Amniotic stem cell (primary cell): ENCODE data around the gene ZNF575.

Source experiments
- DNase-seq: peaks from one replicate; lab custom pipeline; 2025; lab: John Stamatoyannopoulos, UW

Gene ZNF575, protein sequence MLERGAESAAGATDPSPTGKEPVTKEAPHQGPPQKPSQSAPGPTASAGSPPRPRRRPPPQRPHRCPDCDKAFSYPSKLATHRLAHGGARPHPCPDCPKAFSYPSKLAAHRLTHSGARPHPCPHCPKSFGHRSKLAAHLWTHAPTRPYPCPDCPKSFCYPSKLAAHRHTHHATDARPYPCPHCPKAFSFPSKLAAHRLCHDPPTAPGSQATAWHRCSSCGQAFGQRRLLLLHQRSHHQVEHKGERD

DNA sequence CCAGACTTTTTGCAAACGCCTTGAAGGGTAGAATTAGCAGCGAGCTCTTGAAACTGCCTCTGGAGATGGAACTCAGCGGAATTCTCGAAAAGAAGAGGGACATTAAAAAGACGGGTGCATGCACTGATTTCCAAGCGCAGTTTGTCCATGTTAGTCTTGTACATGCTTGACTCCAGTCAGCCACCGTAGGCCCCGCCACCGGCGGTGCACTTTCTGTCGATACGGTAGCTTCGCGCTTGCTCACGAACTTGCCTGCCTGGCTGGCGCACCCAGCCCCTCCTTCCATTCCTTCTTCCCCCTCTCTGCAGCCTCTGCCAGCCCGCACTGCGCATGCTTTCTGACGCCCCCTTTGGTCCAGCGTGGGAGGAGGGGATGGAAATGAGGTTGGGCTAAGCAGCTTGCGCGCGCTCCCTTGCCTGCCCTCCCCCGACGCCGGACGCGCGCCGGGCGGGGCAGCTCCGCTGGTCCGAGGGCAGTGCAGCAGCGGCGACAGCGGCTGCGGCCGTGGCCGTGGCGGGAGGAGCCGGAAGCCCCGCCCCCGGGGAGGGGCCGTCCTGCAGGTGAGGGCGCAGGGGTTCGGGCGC is at the start of gene ZNF575:
TSS of gene ZNF575 (plus strand) at position 227 of the 584 bp plus-strand sequence. CDS start 1,235 bp downstream, outside the sequence.
- DNase-seq = peak; percentile 86

DNA sequence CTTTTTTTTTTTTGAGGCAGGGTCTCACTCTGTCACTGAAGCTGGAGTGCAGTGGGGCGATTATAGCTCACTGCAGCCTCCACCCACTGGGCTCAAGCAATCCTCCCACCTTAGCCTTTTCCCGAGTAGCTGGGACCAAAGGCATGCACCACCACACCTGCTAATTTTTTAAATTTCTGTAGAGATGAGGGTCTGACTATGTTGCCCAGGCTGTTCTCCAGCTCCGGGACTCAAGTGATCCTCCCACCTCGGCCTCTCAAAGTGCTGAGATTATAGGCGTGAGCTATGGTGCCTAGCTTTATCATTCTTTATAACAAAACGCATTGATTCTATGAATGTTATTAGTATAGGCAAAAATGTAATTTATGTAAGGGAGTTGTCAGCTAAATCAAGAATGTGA is 49.7 kb upstream of the ZNF575 start:
- no peak for DNase-seq

DNA sequence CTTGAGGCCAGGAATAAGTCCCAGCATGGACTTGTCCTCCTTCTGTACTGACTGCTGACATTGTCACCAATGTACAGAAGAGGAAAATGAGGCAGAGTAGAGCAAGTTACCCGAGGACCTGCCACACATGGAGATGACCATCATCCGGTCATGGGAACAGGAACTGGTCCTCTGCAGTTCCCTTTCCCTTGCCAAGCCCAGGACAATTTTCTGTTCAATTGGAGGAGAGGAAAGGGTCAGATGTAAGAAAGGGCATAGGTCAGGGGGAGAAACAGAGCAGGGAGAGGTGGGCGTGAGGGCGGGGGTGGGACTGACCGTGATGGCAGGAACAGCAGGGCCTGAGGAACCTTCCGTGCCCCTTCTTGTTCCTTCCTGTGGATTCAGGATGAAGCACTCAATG is 47.0 kb upstream of the ZNF575 start:
- no peak for DNase-seq

DNA sequence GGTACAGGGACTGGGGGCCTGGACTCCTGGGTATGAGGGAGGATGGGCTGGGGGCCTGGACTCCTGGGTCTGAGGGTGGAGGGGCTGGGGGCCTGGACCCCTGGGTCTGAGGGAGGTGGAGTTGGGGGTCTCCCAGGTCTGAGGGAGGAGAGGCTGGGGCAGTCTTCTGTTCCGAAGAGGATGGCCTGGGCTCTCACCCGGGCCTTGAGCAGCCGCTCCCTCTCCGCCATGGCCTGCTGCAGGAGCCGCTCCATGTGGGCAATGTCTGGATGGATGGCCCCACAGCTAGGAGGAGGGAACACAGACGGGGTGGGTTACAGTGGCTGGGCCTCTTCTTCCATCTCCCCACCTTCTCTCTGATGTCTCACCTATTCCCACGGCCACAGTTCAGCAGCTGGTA is 46.6 kb upstream of the ZNF575 start:
- DNase-seq = no peak

DNA sequence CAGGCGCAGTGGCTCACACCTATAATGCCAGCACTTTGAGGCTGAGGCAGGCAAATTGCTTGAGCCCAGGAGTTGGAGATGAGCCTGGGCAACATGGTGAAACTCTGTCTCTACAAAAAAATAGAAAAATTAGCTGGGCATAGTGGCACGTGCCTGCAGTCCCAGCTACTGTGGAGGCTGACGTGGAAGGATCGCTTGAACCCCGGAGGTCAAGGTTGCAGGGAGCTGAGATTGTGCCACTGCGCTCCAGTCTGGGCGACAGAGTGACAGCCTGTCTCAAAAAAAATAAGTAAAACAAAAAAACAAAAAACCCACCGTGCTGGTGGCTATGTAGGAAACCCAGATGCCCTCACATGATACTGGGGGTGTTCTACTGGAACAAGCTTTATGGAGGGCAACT is 44.8 kb upstream of the ZNF575 start:
- no peak for DNase-seq

DNA sequence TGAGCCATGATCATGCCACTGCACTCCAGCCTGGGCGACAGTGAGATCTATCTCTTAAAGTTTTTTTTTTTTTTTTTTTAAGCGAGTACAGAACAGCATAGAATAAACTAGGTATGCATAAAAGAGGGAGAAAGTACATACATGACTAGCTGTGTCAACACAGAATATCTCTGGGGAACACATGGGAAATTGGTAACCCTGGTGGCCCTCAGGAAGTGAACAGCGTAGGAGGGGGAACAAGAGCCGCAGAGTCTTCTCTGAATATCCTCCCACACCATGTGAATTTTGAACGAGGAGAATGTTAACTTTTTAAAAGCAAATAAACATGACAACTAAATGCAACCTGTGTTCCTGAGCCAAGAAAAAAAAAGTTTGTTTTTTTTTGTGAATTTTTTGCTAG is 43.7 kb upstream of the ZNF575 start:
- DNase-seq = no peak

DNA sequence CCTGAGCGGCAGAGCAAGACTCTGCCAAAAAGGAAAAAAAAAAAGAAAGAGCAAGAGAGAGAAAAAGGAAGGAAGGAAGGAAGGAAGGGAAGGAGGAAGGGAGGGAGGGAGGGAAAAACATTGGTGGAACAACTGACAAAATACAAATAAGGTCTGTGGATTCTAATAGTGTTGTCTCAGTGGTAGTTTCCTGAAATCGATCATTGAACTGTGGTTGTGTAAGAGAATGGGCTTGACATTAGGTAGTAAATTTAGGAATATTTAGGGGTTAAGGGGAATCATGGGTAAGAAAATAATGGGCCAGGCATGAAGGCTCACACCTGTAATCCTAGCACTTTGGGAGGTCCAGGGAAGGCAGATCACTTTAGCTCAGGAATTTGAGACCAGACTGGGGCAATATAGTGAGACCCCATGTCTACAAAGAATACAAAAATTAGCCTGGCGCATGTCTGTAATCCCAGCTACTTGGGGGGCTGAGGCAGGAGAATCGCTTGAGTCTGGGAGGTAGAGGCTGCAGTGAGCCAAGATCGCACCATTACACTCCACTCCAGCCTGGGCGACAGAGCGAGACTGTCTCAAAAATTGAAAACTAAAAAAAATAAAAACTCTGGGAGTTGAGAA is 42.9 kb upstream of the ZNF575 start:
- DNase-seq = no peak

DNA sequence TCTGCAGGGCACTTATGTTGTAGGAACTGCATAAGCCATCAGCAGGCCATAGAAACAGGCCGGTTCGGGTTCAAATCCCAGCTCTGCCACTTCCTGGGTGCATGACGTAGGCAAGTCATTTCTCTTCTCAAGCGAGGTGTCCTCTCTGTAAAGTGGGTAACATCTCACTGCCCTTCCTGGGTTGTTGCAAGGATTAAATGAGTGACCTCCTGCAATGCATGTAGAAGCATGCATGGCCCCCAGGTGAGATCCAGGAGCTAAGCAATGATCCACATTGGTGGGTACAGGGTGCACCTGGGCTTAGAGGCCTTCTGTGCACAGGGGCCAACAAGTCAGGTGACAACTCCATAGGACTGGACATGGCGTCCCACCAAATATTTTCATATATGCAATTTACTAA is 42.2 kb upstream of the ZNF575 start:
- no peak for DNase-seq

DNA sequence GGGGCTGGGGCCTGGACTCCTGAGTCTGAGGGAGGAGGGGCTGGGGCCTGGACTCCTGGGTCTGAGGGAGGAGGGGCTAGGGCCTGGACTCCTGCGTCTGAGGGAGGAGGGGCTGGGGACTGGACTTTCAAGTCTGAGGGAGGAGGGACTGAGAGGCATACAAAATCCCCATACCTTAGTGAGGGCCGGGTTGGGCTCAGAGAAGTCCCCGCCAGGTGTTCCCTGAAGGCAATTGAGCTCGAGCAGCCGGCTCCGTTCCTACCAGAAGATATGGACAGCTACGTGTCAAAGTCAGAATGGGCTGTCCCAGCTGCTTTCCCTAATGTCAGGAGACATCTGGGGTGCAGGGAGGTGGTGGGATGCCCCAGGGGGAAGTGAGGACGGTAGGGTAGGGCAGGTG is 37.9 kb upstream of the ZNF575 start:
- no peak for DNase-seq

DNA sequence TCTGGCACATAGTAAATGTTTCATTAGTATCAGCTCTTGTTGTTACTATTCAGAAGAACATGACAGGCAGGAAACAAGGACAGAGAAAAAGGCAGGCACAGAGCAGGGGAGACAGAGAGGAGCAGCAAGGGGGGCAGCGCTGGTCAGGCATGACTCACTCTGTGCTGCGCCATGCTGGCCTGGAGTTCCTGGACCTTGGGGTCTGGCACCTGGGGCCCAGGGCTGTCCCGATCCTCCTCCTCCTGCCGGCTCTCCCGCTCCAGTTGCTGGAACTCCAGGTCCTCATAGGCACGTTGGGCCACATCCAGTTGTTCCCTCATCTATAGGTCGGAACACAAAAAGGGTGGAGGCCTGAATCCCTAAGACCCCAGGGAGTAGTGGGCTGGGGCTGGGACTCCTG is 36.0 kb upstream of the ZNF575 start:
- DNase-seq = no peak

DNA sequence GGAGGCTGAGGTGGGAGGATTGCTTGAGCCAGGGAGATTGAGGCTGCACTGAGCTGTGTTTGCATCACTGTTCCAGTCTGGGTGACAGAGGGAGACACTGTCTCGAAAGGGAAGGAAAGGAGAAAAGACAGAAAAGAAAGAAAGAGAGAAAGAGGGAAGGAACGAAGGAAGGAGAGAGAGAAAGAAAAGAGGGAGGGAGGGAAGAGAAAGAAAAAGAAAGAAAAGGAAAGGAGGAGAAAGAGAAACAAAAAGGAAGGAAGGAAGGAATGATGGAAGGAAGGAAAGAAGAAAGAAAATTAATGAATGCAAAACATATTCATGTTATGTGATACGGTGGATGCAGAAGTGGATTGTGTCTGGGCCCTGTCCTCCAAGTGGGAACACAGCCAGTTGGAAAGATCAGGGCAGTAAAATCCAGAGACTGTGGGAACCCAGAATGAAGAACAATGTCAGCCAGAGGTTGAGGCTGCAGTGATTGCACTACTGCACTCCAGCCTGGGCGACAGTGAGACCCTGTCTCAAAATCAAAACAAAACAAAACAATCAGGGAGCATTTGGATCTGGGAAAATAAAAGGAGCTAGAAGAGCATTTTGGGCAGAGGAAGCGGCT is 34.6 kb upstream of the ZNF575 start:
- no peak for DNase-seq

DNA sequence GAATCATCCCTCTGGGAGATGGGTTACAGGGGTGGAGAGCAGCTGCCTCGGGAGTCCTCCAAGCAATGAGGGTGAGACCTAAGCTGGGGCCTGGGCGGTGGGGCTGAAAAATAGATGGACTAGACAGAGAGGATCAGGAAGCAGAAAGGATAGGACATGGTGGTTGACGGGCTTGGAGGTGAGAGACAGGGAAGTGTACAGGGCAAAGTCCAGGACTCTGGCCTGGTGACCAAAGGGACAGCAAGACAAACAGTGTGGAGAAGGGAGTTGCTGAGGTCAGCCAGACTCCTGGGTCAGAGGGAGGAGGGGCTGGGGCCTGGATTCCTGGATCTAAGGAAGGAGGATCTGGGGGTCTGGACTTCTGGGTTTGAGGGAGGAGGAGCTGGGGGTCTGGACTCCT is 33.9 kb upstream of the ZNF575 start:
- DNase-seq = no peak

DNA sequence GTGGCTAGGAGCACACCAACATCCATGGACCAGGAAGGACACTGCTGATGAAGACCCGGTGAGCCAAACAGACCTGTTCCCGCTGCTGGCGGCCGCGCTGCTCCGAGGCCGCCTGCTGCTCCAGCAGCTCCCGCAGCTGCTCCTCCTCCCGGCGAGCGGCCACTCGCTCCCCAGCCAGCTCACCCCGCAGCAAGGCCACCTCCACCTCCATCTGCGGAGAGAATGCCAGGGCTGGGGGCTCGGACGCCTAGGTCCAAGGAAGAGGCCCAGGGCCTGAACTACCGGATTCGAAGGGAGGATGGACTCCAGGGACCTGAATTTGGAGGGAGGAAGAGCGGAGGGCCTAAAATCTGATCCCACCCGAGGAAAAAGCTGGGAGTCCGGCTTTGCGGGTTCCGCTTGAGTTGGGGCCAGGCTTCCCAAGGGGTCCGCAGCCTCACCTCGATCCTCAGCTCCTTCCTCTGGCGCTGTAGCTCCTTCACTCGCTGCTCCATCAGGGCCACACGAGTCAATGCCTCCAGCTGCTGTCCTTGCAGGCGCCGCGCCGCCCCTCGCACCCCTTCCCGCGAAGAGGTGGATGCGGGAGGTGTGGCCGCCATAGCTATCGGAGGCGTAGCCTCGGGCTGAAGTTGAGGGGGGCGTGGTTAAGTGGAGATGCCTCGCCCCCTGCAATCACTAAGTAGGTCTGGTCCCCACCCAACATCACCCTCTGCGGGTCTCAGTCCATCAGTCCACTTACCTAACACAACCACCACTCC is 31.1 kb upstream of the ZNF575 start:
- DNase-seq = no peak

DNA sequence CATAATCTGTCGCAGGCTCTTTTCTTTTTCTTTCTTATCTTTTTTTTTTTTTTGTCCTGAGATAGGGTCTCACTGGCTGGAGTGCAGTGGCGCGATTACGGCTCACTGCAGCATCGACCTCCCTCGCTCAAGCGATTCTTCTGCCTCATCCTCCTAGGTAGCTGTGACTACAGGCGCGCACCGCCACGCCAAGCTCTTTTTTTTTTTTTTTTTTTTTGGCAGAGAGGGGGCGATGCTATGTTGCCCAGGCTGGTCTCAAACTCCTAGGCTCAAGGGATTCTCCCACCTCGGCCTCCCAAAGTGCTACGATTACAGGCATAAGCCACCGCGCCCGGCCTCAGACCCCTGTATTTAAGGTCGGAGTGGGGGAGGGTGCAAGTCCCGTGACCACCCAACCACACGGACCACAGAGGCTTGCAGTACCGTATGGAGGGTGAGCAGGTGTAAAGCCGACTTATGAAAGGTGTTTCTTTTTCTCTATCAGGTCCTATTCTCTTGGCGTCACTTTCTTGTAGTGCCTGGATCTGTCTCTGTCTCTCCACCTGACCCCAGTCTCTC is 30.5 kb upstream of the ZNF575 start:
- no peak for DNase-seq

DNA sequence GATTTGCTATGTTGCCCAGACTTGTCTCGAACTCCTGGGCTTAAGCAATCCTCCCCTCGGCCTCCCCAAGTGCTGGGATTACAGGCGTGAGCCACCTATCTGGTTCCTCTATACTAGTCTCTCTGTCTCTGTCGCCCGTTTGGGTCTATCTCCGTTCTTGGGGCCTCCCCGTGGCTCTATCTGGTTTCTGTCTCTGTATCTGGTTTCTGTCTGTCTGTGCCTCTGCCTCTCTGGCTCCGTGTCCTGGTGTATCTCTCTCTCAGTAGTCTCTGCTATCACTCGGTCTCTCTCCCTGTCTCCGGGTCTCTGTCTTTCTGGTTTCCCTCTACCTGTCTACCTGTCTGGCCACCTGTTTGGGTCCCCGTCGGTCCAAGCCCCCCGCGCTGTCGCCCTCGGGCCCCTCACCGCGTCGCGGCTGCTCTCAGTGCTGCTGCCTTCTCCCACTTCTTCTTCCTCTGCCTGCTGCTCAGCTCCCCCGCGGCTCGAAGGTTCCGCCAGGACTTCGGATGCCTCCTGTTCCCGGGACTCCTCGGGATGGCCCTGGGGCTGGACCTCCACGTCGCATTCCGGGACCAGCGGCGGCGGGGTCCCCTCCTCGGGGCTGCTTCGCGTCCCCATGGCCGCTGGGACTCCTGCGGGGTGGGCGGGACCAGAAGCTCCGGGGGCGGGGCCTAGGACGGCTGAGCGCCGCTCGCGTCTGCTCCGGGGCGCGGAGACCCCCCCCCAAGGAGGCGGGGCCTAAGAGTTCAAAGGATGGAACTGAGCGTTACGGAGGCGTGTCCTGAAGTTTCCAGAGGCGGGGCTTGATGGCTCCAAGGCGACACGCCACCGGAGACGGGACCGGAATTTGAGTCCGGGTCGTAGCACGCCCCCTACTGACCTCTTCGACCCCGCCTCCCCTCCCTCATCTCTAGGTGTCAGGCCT is 29.2 kb upstream of the ZNF575 start:
- peak; percentile 92 for DNase-seq

DNA sequence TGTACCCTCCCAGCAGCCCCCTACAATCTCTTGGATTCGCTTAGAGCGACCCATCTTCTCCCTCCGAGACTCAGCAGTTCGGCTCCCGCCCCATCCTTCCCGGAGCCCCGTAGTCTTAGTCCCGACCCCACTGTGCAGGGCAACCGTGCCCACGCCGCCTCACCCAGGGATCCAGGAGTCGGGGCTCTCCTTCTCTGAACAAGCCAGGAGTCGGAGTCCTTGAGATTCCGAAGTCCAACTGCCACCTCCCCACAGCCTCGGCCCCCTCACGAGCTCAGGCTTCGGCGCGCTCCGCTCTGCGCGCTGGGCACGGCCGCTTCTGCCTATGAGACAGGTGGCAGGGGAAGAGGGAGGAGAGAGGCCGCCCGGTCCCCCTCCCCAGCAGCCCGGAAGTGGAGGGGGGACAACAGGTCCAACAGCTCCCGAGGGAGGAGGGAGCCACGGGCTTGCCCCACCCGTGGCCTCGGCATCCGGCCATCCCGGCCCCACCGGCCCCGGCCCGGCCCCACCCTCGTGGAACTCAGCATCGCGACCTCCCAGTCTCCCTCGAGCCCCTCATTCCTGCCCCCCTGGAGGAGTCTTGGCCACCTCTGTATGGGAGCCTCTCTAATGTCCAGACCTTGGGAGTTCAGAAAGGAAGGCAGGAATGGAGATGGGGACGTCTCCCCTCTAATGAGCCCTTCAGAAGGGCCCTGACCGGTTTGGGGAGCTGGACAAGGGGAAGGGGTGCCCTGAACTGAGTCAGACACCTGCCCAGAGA is 28.4 kb upstream of the ZNF575 start, which contains the start of gene PHLDB3:
TSS of gene PHLDB3 (minus strand) at position 321 of the 760 bp plus-strand sequence. CDS start 628 bp downstream, outside the sequence.
- DNase-seq = no peak

DNA sequence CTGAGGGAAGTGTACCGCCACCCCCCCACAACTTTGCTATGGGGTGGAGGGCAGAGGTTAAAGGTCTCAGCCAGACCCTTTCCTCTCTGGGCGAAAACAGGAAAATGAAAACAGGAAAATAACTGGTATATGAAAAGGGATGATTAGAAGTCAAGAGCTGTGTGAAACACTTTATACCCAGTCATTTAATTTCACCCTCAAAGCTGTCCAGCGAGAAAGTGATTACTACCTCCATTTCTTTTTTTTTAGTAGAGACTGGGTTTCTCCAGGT is 27.9 kb upstream of the ZNF575 start:
- DNase-seq = no peak

DNA sequence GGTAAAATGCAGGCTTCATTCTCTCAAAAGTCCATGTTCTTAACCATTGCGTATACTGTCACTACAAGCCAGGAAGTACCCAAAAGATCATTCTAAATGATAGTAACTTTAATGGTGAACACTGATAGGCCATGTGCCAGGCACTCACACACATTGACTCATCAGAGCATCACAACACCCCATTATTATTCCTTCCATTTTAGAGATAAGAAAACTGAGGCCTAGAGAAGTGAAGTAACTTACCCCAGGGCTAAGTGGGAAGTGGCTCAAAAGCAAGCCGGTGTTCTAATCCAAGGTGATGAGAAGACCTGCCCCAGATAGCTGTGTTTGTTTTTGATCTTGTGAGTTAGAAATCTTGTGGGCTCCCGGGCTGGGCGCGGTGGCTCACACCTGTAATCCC is 27.0 kb upstream of the ZNF575 start:
- no peak for DNase-seq

DNA sequence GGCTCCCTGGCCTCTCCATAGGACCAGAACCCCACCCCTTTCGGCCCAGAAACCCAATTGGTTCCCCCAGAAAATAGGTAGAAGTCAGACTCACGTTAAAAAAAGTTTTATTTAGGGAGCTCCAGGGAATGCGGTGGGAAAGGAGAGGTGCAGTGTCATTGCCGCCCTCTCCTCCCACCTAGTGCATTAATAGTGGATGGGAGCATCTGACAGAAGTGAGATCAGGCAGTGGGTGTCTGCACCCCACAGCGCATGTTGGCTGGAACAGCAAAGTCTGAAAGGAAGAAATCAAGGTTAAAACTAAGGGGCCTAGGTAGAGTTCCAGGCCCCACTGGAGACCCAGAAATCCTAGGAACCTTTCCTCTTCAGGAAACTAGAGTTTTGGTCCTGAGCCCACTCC is 26.4 kb upstream of the ZNF575 start:
- no peak for DNase-seq

DNA sequence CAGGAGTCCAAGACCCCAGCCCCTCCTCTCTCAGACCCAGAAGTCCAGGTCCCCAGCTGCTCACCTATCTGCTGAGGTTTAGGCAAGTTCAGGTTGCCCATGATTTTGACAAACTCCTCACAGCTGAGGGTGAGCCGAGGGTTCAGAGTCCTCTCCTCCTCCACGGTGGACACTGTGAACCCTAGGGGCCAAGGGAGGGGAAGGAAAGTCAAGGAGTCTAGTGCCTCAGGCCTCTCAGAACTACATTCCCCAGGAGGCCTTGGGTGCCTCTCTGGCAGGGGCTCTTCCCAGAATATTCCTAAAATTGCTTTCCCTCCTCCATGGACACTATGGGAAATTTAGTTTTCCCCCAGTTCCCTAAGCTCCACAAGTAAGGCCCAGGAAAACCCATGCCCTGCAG is 25.1 kb upstream of the ZNF575 start:
- DNase-seq = no peak

DNA sequence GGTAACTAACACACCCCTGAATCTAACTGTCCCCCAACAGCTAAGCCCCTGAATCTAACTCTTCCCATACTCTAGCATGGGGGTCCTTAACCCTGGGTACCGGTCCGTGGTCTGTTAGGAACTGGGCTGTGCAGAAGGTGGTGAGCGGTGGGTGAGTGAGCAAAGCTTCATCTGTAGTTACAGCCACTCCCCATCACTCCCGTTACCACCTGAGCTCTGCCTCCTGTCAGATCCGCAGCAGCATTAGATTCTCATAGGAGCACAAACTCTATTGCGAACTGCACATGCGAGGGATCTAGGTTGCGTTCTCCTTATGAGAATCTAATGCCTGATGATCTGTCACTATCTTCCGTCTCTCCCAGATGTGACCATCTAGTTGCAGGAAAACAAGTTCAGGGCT is 22.3 kb upstream of the ZNF575 start:
- DNase-seq = no peak
